Bone marrow (tissue), 2 donors: ENCODE measurements around the gene WNT7A.

Experiments
- DNase-seq, 2 donors: peaks; one replicate each; lab custom pipeline; 2025; lab: John Stamatoyannopoulos, UW

WNT7A gene

DNA sequence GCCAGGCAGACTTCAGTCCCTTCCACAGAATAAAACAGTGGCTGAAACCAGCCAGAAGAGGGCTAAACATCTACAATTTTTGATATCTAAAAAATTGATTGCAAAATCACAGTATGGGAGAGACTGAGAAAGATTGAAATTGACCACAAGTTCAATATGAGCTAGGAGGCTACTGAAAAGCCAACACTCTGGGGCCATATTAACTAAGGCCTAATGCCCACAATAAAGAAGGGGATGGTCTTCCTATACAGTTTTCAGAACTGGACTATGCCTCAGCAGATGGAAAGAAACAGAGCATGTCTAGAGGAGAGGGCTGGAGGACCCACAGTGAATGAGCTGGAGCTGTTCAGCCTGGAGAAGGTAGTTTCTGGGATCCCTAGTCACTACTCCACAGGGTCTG is 53.2 kb downstream of the WNT7A start:
- no peak for DNase-seq

DNA sequence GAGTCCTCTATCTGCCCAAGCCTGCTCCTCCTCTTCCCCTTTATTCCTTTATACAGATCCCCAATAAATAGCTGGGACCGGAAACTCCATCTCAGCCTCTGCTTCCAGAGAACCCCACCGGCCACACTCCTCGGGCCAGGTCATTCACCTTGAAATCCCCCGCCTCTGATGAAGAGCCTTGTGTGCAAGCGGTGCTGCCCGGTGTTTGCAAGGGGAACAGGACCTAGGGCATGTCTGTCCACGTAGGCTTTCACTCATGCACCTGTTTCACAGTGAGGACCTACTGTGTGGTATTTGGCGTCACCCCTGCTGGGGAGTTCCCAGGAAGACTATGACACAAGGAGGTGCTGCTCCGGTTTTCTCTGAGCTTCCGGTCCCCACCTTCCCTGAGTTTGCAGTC is 54.0 kb downstream of the WNT7A start:
- no peak for DNase-seq

DNA sequence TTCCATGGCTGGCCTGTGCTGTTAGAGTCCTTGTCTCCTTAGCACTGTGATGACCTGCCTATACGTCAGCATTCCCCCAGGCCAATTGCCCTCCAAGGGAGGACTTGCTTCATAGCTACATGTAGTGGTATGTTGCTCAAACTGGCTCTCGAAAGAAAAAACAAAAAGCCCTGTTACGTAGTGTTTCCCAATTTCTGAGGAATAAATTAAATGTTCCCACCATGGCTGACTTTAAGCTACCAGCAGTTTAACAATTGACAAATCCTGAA is 54.6 kb downstream of the WNT7A start:
- no peak for DNase-seq

DNA sequence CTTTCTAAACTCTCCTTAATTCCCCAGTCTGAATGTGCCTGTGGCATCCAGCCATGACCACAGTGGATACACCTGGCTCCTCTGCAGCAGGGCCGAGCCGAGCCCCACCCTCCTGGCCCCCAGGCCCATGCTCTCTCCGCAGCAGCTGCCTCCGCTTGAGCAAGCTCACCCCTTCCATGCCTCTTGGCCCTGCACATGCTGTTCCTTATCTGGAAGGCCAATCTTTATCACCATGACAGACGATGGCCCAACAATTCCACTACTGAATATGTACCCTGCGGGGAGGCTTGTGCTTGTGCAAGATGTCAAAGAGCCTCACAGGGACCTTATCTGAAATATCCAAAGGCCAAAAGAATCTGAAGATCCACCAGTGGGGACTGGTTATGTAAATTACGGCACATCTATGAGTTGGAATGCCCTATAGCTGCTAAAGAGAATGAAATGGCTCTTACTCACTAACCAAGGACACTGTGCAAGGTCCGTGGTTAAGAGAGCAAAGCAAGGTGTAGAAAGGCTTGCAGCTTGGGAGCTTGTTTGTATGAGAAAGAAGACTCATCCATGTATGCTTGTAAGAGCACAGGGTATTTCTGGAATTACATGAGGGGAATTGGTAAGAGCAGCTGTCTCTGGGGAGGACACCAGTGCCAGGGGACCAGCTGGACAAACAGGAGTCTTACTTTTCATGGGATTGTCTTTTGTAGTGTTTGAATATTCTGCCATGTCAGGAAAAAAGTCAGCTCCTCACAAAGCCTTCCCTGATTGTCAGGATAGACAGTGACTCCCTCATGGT is 55.2 kb downstream of the WNT7A start:
- DNase-seq = no peak

DNA sequence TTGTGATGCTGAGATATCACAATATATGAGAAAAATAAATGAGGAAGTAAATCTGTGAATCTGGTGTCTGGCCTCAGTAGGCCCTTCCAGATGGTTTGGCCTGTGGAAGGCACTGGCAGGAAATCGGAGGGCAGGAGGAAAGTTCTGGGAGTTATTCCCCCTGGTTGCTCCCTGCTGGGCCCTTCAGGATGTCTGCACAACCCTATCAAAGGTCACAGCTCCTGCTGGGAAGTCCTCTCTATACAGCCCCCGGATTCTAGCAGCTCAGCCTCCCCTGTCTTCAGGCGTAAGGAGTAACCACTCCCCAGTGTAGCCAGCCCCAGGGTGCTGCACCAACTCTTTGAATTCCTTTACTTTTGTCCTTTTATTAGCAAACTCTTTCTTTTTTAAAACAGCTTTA is 56.2 kb downstream of the WNT7A start:
- DNase-seq = no peak

DNA sequence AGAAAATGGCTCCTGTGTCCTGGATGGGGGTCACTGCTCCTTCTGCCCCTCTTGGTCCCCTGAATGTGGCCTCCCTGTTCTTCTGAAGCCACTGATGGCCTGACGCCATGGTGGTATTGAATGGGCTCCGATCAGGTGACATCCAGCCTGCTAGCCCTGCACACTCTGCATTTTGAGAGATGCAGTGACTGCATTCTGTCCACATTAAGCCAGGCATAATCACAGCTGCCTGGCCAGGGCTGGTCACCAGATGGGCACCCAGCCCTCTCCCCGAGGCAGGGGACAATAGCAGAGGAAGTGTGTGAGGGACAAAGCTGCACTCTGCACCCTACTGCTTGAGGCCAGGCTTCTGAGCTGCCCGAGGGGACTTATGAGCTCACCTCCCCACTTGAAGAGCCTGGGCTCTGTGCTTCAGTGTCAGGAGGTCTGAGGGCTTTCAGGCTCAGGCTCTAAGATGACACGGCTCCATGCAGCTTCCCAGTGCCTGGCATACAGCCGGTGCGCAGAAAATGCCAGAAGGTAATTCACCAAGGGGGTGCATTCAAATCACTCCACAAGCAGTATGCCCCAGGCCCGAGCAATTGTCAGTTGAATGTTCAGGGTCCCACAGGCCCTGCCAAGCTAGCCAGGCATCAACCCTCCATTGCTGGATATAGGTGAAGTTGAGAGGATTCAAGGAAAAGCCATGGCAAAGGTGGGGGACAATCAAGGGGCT is 56.8 kb downstream of the WNT7A start:
- no peak for DNase-seq

DNA sequence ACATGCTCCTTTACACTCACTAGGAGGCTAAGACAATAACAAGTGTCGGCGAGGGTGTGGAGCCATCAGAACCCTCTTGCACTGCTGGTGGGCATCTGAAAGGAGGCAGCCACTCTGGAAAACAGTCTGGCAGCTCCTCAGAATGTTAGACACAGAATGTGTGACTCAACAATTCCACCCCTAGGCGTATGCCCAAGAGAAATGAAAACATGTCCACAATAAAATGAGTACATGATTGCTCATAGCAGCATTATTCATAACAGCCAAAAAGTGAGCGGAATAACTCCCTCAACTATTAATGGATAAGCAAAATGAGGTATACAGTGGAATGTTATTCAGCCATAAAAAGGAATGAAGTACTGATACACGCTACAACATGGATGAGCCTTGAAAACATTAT is 57.8 kb downstream of the WNT7A start:
- DNase-seq = no peak

DNA sequence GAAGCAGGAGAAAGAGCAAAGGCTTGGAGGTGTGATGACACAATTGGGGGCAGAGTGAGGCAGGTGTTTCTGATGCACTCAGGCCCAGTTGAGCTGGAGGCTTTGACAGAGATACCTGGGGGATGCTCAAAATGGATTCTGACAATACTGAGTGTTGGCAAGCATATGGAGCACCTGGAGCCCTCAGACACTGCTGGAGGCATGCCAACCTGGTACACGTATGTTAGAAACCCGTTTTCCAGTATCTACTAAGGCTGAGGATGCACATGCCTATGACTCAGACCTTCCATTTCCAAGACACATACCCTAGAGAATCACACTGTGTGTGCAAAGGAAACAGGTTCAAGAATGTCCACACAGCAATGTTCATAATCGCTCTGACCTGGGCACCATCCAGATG is 58.7 kb downstream of the WNT7A start:
- no peak for DNase-seq

DNA sequence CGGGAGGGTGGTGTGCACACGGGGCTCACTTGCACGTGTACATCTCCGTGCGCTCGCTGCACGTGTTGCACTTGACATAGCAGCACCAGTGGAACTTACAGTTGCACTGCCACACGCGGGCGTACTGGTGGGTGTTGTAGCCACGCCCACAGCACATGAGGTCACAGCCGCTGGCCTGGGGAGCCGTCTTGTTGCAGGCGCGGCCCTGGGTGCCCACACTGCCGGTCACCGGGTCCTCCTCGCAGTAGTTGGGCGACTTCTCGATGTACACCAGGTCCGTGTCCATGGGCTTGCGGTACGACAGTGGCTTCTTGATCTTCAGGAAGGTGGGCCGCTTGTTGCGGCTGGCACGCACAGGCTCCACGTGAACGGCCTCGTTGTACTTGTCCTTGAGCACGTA is 61.0 kb downstream of the WNT7A start:
- no peak for DNase-seq

DNA sequence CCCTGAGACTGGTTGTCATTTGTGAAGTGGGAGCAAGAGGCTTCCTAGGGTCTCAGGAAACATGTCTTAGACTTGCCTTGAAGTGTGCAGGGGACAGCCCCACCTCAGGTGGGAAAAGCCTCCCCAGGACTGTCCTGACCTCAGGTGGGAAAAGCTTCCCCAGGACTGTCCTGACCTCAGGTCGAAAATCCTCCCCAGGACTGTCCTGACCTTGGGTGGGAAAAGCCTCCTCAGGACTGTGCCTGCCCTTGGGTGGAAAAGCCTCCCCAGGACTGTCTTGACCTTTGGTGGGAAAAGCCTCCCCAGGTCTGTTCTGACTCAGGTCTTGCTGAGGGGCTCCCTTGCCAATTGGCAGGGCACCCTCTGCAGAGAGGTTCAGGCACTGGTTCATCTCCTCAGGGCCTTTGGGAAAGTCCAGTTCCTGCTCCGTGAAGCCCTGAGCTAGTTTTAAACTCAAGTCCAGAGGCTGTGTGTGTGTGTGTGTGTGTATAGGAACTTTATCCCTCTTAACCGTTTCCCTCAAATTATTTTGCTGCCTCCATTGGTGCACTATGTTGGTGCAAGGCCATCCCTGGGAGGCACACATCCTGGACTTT is 64.7 kb downstream of the WNT7A start:
- DNase-seq = no peak

DNA sequence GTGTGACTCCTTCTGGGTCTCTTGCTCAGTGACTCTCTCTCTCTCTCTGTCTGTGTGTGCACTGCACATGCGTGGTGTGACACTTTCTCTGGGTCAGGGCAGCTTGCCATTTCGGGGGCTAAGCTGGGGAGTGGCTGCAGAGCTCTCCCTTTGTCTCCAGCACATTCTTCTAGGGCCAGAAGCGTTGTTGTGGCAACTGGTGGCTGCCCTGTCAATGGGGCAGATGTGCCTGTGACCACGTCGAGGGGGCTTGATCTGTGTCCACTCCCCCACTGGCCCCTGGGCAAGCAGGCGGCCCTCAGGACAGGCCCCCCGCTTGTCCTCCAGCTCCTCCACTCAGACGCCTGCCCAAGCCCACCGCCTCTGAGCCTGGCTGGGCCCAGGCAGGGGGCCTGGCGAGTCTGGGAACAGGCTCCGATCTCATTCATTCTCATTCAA is 67.8 kb downstream of the WNT7A start:
- DNase-seq = no peak

DNA sequence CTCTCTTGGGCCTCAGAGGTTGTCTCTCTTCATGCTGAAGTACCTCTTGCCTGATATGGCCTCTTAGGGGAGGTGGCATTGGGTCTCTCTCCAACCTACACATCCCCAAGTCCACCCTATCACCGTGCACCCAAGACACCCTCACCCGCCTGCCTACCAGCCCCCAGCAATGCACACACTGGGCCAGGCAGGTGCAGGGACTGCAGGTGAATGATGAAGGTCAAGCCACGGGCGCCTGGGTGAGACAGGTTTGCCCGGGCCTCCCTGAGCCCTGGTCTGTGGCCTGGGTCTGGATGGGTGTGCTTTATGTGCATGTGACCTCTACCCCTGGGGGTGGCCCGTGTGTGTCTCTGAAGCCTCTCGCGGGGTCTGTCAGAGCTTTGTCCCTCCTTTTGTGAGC is 68.3 kb downstream of the WNT7A start:
- no peak for DNase-seq

DNA sequence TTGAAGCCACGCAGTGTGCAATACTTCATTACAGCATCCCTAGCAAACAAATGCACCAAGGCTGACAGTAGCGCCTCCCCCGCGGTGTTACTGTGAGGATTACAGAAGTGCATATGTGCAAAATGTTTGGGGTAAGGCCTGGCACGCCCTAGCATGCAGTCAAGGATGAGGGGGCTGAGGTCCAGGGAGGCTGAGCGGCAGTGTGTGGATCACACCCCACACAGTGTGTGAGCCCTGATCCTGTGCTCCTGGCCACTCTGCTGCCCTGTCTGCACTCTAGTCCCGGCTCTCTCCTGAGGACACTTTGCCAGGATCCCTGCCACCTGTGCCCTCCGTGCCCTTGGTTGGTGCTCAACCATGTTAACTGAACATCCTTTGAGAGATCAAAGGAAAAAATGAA is 71.3 kb downstream of the WNT7A start:
- DNase-seq = no peak

DNA sequence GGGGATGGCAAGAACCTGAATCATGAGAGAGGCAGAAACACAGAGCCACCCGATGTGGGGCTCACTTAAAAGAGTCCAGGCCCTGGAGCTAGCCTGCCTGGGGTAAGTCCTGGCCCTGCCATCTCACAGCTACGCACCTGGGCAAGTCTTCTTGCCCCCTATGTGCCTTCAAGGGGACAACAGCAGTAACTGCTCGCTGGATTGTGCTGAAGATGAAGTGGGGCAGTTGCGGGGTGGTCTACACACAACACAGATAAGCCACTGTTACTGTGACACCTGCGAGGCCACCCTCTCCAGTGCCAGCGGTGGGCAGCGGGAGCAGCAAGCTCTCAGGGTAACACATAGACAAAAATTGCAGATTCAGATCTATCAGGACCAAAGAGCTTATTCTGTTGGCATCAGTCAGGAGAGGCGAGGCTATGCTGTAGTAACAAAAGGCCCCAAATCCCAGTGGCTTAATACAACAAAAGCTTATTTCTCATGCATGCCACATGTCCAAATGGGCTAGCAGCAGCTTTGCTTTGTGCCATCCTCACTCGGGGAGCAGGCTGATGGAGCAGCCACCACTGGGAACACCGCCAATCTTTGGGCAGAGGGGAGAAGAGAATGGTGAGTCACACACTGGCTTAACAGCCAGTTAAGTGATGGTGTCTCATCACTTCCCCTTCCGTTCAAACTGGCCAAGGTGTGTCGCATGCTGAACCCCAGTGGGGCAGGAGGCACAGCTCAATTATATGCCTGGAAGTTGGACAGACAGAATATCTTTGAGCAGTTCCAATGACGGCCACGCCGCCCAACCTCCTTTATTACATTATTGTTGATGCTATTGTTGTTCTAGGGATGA is 78.3 kb downstream of the WNT7A start:
- no peak for DNase-seq

DNA sequence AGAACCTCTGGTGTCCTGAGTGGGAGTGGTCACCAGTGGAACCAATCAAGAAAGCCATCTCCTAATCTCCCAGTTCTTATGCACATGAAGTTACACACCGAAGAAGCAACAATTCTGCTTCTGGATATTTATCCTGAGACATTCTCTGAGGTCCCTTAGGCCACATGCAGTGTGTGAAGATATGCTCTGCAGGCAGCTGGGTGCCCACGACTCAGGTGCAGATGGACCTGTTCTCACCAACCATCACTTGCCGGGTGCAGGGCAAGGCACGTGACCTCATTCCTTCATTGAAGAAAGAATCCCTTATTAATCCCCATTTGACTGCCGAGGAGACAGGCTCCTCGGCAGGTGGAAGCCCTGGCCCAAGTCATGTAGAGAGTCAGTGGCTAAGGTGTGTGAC is 79.8 kb downstream of the WNT7A start:
- DNase-seq = no peak

DNA sequence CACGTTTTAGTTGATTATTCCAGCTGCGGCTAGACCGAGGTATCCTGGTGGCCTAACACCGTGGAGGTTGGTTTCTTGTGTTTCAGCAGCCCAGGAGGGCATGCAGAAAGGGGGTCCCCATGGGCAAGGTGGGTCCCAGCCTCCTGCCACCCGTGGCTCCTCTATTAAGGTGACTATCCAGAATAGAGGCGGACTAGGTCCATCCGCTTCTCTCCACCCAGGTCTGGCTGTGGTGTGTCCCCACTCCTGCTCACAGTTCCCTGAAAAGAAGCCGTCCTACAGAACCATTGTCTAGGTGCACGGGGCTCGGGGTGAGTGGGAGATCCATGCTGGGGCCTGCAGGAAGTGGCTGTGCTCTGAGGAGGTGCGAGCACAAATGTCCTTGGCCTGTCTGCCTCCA is 81.5 kb downstream of the WNT7A start:
- no peak for DNase-seq

DNA sequence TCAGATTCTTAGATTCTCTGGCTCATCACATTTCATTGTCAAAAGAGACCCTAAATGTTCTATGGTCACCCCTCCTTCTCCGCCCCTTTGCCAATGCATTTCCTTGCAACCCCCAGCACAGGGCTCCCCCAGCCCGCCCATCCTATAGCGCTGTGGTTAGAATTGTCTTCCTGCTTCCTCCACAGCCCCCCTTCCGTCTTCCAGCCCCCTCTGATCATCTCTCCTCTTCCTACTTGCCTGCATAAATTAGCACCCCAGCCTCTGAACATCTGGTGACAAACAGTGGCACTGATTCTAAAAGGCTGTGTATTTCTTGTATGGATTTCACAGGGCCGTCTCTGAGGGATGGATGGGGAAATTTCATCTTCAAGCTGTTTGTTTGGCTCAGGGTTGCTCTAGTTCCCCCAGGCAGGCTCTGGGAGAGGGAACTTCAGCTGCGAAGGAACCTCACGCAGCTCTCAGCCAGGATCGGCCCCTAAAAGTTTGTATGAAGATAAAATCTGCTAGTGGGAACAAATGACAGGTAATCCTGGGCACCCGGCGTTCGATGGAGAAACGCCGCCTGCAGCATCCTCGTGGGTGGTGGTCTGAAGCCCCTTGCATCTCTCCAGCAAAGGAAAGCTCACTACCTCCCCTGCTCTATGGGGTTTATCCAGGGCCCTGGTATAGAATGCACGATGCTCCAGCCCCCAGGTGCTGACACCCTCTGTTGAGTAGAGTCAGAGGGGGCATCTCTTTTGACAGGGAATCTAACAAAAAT is 83.0 kb downstream of the WNT7A start:
- DNase-seq = no peak

DNA sequence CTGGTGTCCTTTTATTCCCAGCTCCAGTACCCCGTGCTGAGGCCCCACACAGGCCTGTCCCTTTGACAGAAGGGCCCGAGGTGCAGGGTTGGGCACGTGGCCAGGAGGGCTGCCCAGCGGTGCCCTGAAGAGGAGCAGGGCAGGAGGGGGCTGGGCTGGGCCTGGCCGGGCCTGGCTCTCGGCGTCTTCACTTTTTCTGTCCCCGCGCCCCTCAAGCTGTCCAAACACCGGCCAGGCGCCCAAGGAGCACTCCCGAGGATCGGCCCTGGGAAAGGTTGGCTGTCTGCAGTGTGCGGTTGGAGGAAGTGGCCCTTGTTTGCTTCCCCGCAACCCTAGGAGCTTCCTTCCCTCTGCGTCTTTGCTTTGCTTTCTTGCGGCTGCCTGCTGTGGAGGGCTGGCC is 84.1 kb downstream of the WNT7A start:
- no peak for DNase-seq

DNA sequence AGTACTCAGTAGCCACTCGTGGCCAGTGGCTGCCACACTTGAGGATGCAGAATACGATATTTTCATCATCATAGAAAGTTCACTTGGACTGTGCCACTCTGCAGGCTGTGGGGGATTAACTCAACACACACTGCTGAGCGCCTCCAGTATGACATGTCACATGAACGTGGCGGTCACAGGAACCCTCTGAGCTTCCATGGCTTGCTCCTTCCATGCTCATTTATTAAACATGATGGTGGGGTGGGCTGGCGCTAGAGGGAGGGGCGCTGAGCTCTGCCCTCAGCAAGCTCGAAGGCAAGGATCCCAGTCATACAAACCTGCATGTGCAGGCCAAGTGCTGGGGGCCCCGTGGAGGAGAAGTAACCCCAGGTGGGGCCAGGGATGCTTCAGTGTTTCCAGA is 85.5 kb downstream of the WNT7A start:
- no peak for DNase-seq

DNA sequence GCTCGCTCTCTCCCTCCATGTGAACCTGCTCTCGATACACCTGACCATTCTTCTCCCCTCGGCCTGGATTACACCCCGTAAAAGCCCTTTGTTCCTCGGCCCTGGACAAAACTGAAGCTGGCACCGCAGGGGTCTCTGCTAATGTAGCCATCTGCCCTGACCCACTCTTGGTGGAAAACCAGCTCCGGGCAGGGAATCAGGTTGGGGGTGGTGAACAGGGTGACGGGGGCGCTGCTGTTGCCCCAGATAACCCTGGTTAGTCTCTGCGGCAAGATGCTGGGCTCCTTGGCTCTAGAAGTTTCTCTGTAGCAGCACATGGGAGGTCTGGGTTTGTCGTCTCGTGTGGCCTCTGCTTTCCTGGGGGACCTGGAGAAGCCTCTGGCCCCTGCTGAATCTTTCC is 86.4 kb downstream of the WNT7A start:
- no peak for DNase-seq

DNA sequence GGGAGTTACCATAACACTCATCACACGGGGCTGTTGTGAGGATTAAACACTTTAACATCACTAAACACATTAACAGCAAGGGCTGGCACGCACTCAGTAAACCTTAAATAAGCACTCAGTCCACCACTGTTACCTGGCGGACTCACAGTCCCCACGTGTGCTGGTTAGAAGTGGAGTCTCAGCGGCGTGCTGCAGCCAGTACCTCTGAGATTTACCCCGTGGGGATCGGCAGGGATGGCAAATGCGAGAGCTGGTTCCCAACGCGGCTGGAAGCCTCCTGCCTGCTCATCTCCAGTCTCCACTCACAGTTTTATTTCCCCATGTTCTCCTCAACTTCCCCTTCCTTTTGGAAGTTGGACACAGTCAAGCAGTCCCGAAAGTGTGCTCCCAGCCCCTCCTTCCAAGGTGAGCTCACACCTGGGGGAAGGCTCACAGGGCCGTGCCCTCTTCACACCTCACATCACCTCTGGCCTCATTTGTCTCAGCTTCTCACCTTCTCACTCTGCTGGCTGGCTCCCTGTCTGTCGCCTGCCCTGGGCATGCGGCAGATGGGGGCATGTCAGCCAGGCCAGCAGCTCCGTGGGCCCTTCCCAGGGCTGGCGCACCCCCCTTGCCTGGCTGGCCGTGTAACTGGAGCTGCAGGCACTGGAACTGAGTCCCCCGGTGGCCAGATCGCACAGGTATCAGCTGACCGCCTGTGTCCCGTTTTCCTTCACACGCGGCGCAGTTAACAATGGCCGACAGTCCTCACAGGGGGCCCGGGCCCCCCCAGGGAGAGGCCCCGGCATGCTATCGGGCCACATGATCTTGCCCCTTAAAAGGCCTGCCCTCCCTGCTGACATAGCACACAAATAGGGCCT is 87.1 kb downstream of the WNT7A start:
- DNase-seq = no peak
